ENCODE data around the gene HS2ST1.

DNA sequence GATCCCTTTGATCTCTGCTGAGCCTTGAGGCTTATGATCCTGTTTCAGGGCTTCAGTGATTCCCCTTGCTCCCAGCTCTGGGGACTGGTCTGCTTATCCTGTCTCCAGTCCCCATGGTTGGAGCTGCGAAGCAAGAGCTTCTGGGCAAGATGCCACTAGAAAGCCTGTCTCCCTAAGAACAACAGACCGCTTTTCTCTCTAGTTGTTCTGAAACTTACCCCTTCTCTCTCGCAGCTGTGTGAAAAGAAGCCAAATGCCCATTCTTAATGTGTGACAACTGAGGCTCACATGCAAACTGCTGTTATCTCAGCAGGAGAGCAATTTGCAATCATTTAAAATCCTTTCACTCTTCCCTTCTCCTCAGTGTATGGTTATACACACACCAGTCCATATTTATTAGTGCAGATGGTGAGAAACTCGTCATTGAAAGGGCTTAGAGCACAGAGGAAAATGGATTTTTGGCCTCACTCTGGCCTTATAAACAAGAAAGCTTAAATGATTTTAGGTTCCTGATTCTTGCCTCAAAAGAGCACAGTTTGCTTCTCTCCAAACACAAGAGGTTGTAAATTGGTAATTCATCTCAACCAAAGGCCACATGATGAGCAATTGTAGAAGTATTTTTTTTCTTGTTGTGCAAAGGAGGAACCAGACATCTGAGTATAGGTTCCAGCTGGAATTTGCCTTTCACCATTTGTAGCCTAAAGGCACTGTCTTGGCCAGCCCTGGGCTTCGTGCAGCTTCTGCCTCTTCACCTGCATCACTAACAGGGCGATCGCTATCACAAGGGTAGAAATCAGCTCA lies 235.0 kb downstream of the HS2ST1 start:
- TF ChIP-seq, protein P1, sequence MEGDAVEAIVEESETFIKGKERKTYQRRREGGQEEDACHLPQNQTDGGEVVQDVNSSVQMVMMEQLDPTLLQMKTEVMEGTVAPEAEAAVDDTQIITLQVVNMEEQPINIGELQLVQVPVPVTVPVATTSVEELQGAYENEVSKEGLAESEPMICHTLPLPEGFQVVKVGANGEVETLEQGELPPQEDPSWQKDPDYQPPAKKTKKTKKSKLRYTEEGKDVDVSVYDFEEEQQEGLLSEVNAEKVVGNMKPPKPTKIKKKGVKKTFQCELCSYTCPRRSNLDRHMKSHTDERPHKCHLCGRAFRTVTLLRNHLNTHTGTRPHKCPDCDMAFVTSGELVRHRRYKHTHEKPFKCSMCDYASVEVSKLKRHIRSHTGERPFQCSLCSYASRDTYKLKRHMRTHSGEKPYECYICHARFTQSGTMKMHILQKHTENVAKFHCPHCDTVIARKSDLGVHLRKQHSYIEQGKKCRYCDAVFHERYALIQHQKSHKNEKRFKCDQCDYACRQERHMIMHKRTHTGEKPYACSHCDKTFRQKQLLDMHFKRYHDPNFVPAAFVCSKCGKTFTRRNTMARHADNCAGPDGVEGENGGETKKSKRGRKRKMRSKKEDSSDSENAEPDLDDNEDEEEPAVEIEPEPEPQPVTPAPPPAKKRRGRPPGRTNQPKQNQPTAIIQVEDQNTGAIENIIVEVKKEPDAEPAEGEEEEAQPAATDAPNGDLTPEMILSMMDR (conservative IDR thresholded peaks at IDR 0.05) = no peak
- TF ChIP-seq EZH2 (IDR thresholded peaks at IDR 0.05; ENCODE audit: low read depth) = no peak

Measured in PC-9 (cell line).